ENCODE measurements around the gene ARHGAP42.

The ARHGAP42 gene

GRCh38 chr11:100831929-100832494 is 144.9 kb downstream of the ARHGAP42 start:
- no peak for DNase-seq (ENCODE audit: low read depth in 2 of 2, low spot score in 1 of 2)

DNA sequence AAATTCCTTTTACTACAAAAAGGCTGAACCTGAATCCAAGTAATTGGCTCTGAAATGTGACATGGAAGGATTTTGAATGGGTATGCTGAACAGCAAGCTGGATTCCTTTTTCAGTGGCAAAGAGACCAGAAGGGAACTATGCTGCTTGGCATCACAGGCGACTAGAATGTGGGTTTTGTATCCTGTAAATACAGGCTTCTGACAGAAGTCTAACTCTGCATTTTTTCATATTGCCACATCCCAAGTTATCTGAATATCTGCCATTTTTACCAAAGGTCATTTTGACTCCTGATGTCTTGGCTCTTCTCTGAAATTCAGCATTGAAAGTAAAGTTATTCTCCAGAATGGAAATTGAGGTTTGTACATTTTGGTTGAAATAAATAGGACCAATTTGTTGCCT is 145.7 kb downstream of the ARHGAP42 start:
- no peak for DNase-seq (ENCODE audit: low read depth in 2 of 2, low spot score in 1 of 2)

DNA sequence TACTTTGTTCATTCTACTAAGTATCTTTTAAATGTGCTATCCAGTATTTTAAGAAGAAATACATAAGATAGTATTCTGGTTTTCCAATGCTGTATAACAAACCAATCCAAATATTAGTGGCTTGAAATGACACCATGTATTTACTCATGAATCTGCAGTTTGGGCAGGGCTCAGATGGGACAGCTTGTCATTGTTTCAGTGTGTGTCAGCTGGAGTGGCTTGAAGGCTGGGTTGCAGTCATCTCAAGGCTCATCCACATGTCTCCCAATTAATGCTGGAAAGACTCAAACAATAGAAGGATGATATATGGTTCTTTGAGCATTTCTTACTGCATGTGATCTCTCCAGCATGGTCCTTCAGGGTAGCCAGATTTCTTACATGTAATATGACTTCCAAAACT is 146.2 kb downstream of the ARHGAP42 start:
- DNase-seq (ENCODE audit: low read depth in 2 of 2, low spot score in 1 of 2) = no peak

- no peak for DNase-seq (ENCODE audit: low read depth in 2 of 2, low spot score in 1 of 2)
These were observed 148.8 kb downstream of the ARHGAP42 start for GRCh38 chr11:100835854-100836253.

DNA sequence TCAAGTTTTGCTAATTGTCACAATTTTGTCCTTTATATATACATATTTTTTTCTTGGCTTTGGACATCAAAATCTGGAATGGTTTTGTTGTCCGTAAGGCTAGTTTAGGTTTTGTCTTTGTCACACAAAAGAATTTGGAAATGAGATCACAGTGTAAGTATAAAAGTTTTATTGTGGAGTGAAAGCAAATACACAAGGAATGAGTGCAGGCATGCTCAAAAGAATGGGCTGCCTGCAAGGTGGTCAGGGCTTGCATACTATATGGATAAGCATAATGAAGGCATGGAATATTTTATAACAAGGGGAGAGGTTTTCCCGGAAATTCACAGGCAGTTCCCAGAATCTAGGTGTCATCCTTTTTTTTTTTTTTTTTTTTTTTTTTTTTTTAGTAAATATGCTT is 150.2 kb downstream of the ARHGAP42 start:
- DNase-seq (ENCODE audit: low read depth in 2 of 2, low spot score in 1 of 2) = no peak

DNA sequence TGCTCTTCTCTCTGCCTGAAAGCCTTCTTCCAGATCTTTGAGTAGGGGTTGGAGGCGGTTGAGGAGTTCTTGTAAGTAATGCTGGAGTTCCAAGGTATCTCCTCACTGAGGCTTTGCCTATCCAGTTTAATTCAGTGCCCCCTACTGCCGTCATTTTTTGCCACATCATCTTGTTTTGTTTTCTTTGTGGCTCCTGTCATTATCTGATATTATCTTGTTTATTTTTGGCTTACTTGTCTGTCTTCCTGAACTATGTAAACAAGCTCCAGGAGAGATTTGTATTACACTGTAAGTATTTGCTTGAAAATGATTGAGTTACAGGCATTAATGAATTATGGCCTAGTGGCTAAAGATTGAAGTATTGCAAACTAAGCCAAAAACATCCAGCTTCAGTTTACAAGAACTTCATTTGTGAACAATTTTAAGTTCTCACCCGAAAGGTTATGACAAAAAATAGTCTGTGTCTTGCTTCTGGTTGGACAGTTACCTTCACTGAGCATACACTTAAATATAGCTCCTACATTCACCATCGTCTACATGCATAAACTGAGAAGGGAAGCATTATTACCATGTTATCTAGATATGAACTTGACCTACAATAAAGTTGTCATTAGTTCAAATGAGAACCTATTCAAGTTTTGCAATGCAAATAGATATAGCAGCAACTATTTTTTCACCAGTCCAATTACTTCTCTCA is 154.8 kb downstream of the ARHGAP42 start:
- DNase-seq (ENCODE audit: low read depth in 2 of 2, low spot score in 1 of 2) = no peak

- no peak for DNase-seq (ENCODE audit: low read depth in 2 of 2, low spot score in 1 of 2)
These were observed 160.7 kb downstream of the ARHGAP42 start for GRCh38 chr11:100847696-100848216.

DNA sequence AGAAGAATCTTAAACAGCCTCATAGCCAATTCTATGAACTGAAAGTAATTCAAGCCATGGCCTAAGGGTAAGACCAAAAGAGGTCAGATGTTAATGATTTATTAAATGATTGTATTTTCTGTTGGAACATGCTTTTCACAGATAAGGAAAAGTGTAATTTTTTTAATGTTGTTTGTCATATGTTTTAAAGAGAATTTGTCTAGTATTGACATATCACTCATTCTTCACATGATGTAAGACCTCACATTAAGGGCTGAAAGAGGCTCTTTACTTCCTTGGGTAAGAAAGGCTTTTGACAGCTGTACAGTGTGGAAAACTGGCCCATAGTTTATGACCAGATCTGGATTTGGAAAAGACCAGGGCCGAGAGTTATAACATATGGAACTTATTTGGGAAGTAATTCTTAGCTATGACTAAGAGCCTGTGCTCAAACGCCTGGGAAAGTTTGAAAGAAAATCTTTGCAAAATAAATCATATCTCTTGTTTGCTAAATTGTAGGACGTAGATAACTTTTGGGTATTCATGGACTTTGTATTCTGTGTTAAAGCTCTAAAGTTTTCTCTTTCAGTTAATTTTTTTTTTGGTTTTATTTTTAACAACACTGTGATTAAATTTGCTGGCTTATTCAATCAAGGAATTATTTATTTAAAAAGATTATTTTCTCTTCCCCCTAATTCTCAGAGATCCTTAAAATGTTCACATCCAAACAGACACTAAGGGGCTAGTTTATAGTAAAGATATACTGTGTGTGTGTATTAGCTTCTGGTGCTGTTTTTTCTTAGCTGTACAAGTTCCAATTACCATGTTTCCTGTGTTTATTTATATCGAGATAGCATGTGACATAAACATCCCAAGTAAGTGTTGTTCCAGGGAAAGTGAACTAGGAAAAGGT is 162.2 kb downstream of the ARHGAP42 start:
- no peak for DNase-seq (ENCODE audit: low read depth in 2 of 2, low spot score in 1 of 2)

GRCh38 chr11:100849901-100850235 is 162.8 kb downstream of the ARHGAP42 start:
- no peak for DNase-seq (ENCODE audit: low read depth in 2 of 2, low spot score in 1 of 2)

DNA sequence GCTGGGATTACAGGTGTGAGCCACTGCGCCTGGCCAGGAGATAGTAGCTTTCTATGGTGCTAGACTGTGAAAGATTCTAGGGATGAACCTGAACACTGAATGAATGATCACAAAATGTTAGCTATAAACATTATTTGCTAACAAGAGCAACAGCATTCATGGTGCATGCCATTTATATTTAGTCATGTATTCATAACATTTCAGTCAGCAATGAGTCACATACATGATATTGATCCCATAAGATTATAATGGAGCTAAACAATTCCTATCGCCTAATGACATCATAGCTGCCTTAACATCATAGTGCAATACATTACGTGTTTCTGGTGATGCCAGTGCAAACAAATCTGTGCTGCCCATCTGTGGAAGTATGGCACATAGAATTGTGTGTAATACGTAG is 164.1 kb downstream of the ARHGAP42 start:
- no peak for DNase-seq (ENCODE audit: low read depth in 2 of 2, low spot score in 1 of 2)

GRCh38 chr11:100851584-100852152 is 164.6 kb downstream of the ARHGAP42 start:
- no peak for DNase-seq (ENCODE audit: low read depth in 2 of 2, low spot score in 1 of 2)

GRCh38 chr11:100855466-100856067 is 168.5 kb downstream of the ARHGAP42 start:
- DNase-seq (ENCODE audit: low read depth in 2 of 2, low spot score in 1 of 2) = no peak

- no peak for DNase-seq (ENCODE audit: low read depth in 2 of 2, low spot score in 1 of 2)
These were observed 170.3 kb downstream of the ARHGAP42 start for GRCh38 chr11:100857236-100858005.

GRCh38 chr11:100860318-100861155 is 173.4 kb downstream of the ARHGAP42 start:
- no peak for DNase-seq (ENCODE audit: low read depth in 2 of 2, low spot score in 1 of 2)

DNA sequence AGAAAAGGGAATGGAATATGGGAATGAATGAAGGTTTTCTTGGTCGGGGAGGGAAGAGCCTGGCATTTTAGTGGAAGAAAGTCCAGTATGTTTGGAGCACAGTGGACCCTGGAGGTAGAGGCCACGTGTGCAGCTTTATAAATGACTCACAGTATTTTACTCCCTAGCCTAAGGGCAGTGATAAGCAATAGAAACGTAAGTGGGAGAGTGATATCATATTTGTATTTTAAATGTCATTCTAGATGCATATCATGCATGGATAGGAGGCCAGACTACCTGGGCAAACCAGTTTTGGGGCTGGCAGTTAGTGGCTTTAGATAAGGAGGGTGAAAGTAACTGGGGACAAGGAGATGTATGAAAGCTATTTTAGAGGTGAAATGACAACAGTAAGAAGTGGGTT is 174.1 kb downstream of the ARHGAP42 start:
- DNase-seq (ENCODE audit: low read depth in 2 of 2, low spot score in 1 of 2) = no peak

GRCh38 chr11:100863080-100863581 is 176.0 kb downstream of the ARHGAP42 start:
- DNase-seq (ENCODE audit: low read depth in 2 of 2, low spot score in 1 of 2) = no peak

DNA sequence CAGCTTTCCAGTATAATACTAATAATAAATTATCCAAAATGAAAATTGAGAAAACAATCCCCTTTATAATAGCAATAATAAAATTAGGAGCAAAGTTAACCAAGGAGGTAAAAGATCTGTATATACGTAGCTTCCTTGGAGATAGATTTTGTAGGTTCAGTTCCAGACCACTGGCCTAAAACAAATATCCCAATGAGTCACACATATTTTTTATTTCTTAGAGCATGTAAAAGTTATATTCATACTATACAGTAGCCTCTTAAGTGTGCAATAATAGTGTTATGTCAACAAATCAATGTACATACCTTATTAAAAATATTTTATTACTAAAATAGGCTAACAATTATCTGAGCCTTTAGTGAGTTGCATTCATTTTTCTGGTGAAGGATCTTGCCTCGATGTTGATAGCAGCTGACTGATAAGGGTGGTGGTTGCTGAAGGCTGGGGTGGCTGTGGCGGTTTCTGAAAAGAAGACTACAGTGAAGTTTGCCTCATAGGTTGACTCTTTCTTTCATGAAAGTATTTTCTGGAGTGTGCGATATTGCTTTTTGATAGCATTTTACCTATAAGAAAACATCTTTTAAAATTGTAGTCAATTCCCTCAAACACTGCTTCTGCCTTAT is 178.5 kb downstream of the ARHGAP42 start:
- DNase-seq (ENCODE audit: low read depth in 2 of 2, low spot score in 1 of 2) = no peak

- no peak for DNase-seq (ENCODE audit: low read depth in 2 of 2, low spot score in 1 of 2)
These were observed 179.4 kb downstream of the ARHGAP42 start for GRCh38 chr11:100866453-100866852.

DNA sequence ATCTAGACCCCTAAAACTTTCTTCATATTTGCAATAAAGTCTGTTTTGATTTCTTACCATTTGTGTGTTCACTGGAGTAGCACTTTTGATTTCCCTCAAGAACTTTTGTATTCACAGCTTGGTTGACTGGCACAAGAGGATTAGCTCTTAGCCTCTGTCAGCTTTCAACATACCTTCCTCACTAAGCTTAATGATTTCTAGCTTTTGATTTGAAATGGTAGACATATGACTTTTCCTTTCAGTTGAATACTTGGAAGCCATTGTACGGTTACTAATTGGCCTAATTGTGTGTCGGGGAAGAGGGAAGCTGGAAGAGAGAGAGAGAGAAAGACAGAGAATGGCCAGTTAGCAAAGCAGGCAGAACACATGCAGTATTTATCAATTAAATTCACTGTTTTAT is 180.5 kb downstream of the ARHGAP42 start:
- DNase-seq (ENCODE audit: low read depth in 2 of 2, low spot score in 1 of 2) = no peak

Data from stimulated activated CD8-positive, alpha-beta memory T cell treated with anti-CD3 and anti-CD28 coated beads, Interleukin-4, amount 100 ng/mL, for 1 hour (primary cell).